Neural progenitor cell (in vitro differentiated cells): ENCODE results near the gene DOCK11. TPM values are rescaled to one million over a fixed set of nuclear protein-coding genes. Genes with fewer than 3 reads are reported as not detected.

ENCODE experiments used
- DNase-seq: peaks from one replicate; pipeline ENCODE4 v3.0.0-alpha.2; 2016; ENCODE audit warnings: low spot score
- H2AFZ ChIP-seq: fragments of 200-600 bp; sonication (generic); replicated peaks from 2 replicates; pipeline ENCODE4 v1.6.1; 2016; ENCODE audit warnings: antibody characterized with exemption
- H3F3A ChIP-seq: fragments of 200-600 bp; sonication (generic); 2 replicates; pipeline ENCODE4 v1.6.1; 2016; ENCODE audit warnings: antibody characterized with exemption, low read depth
- H3K27ac ChIP-seq: fragments of 200-600 bp; sonication (generic); 2 replicates; pipeline ENCODE4 v1.5.1; 2016; ENCODE audit warnings: mild to moderate bottlenecking
- H3K27me3 ChIP-seq: fragments of 200-600 bp; sonication (generic); 2 replicates; pipeline ENCODE4 v1.6.1; 2016; ENCODE audit warnings: mild to moderate bottlenecking, moderate library complexity
- H3K36me3 ChIP-seq: fragments of 200-600 bp; sonication (generic); 2 replicates; pipeline ENCODE4 v1.5.1; 2016
- H3K4me1 ChIP-seq: fragments of 200-600 bp; sonication (generic); 2 replicates; pipeline ENCODE4 v1.6.1; 2016; ENCODE audit warnings: mixed run types
- H3K4me2 ChIP-seq: fragments of 200-600 bp; sonication (generic); 2 replicates; pipeline ENCODE4 v1.6.1; 2016
- H3K4me3 ChIP-seq: fragments of 200-600 bp; sonication (generic); 2 replicates; pipeline ENCODE4 v1.5.1; 2016
- H3K79me2 ChIP-seq: fragments of 200-600 bp; sonication (generic); 2 replicates; pipeline ENCODE4 v1.6.1; 2016; ENCODE audit warnings: low read depth
- H3K9ac ChIP-seq: fragments of 200-600 bp; sonication (generic); 2 replicates; pipeline ENCODE4 v1.6.1; 2016
- H3K9me3 ChIP-seq: fragments of 200-600 bp; sonication (generic); 2 replicates; pipeline ENCODE4 v1.5.1; 2016; ENCODE audit warnings: low read depth
- H4K20me1 ChIP-seq: fragments of 200-600 bp; sonication (generic); 2 replicates; pipeline ENCODE4 v1.6.1; 2016; ENCODE audit warnings: low read depth
- H3K27ac Mint-ChIP-seq: 3 replicates; pipeline ENCODE4 v1.8.0; 2021; ENCODE audit warnings: mixed read lengths
- H3K27me3 Mint-ChIP-seq: 2 replicates; pipeline ENCODE4 v1.8.0; 2022; ENCODE audit warnings: low read depth, mild to moderate bottlenecking, inconsistent platforms, moderate library complexity, mixed read lengths; ENCODE audit not compliant: insufficient read depth
- H3K36me3 Mint-ChIP-seq: 3 replicates; pipeline ENCODE4 v1.8.0; 2021; ENCODE audit warnings: mixed read lengths
- H3K4me1 Mint-ChIP-seq: 3 replicates; pipeline ENCODE4 v1.8.0; 2021; ENCODE audit warnings: mixed read lengths
- H3K4me3 Mint-ChIP-seq: 3 replicates; pipeline ENCODE4 v1.8.0; 2021; ENCODE audit warnings: mild to moderate bottlenecking, moderate library complexity, mixed read lengths
- H3K9me3 Mint-ChIP-seq: 3 replicates; pipeline ENCODE4 v1.8.0; 2020; ENCODE audit warnings: mixed read lengths
- CTCF ChIP-seq: fragments of 200-600 bp; sonication (generic); IDR thresholded peaks from 2 replicates; pipeline ENCODE4 v1.5.1; 2017; ENCODE audit warnings: antibody characterized with exemption, mild to moderate bottlenecking
- EZH2 ChIP-seq: fragments of 200-600 bp; sonication (generic); IDR thresholded peaks from 2 replicates; pipeline ENCODE4 v1.6.1; 2017; ENCODE audit warnings: antibody characterized with exemption, mild to moderate bottlenecking, moderate library complexity
- EZH2phosphoT487 ChIP-seq: fragments of 200-600 bp; sonication (generic); IDR thresholded peaks from 2 replicates; pipeline ENCODE4 v1.6.1; 2017; ENCODE audit warnings: antibody characterized with exemption
- small RNA-seq: library from RNA; depleted of rRNA; stranded (forward); fragments of <200 nt; gene quantifications from one replicate; pipeline ENCODE3, GENCODE V24; 2015
- total RNA-seq: library from RNA; depleted of rRNA; stranded (reverse); fragments of >200 nt; gene quantifications from 2 replicates; pipeline ENCODE4 v1.2.3, GENCODE V29; 2015; ENCODE audit warnings: low replicate concordance

The DOCK11 gene
- total RNA-seq, 1 donor from 2014 or later = 20.9 TPM

GRCh38 chrX:118734909-118735308 is 239.3 kb downstream of the DOCK11 start:
- peaks cover 4% of the 10 kb centered on the region for H3K9me3 ChIP-seq
- no peaks in the 10 kb centered on the region for H3K4me1 ChIP-seq
- peaks cover 5% of the 10 kb centered on the region for H3K27me3 ChIP-seq
- peaks cover 27% of the 10 kb centered on the region for H3K9me3 Mint-ChIP-seq
- no peak for DNase-seq
- H3K36me3 ChIP-seq = no peaks in the 10 kb centered on the region
- peaks cover 8% of the 10 kb centered on the region for H3K36me3 Mint-ChIP-seq
- no peak overlapping the region for H3K27ac Mint-ChIP-seq
- H3K4me2 ChIP-seq = no peak overlapping the region
- H3K4me3 Mint-ChIP-seq = no peak overlapping the region
- no peak overlapping the region for H2AFZ ChIP-seq
- H3K4me1 Mint-ChIP-seq = peaks cover 8% of the 10 kb centered on the region
- H3K79me2 ChIP-seq = no peaks in the 10 kb centered on the region
- TF ChIP-seq EZH2phosphoT487 = no peak
- no peak for TF ChIP-seq EZH2
- TF ChIP-seq CTCF = no peak
- H3K9ac ChIP-seq = no peak overlapping the region
- H3K27me3 Mint-ChIP-seq = no peaks in the 10 kb centered on the region
- no peaks in the 10 kb centered on the region for H4K20me1 ChIP-seq
- H3F3A ChIP-seq = no peaks in the 10 kb centered on the region
- H3K27ac ChIP-seq = no peak overlapping the region
- H3K4me3 ChIP-seq = no peak overlapping the region

Small RNA genes lying within 50 kb of the gene (small RNA-seq; reads per million reads assigned to genes)
- gene RF00019 = not detected

Other genes with a start within 250 kb of the DOCK11 start
- gene WDR44, start 149.7 kb upstream of the DOCK11 start, total RNA-seq = 14.1 and 18.0 TPM in 2 replicates
- 1.8 and 3.2 TPM in 2 replicates for gene IL13RA1, start 231.8 kb downstream of the DOCK11 start, total RNA-seq